IPS-NIHi11 (cell line): ENCODE data around the gene TMSB4X.
"Not testable (repeated sequence)": the region's sequence is repeated elsewhere in the genome, so short reads cannot be mapped to it uniquely, and the experiment has no call there.

ENCODE experiments used
- DNase-seq: peaks from one replicate; pipeline ENCODE4 v3.0.0; 2012; ENCODE audit warnings: mixed read lengths, low spot score

The TMSB4X gene

GRCh38 chrX:12976819-12977732 lies 2.2 kb downstream of the TMSB4X start:
- not testable (repeated sequence) for DNase-seq

- no peak for DNase-seq
Observed at GRCh38 chrX:12977761-12978204, 2.9 kb downstream of the TMSB4X start.

GRCh38 chrX:12978205-12979025 lies 3.5 kb downstream of the TMSB4X start:
- peak; percentile 12 for DNase-seq

GRCh38 chrX:12979026-12979607 lies 4.2 kb downstream of the TMSB4X start:
- no peak for DNase-seq

- DNase-seq: no peak
Observed at GRCh38 chrX:12979616-12980015, 4.7 kb downstream of the TMSB4X start.

- not testable (repeated sequence) for DNase-seq
Observed at GRCh38 chrX:12980039-12980438, 5.1 kb downstream of the TMSB4X start.

- no peak for DNase-seq
Observed at GRCh38 chrX:12981880-12982279, 7.0 kb downstream of the TMSB4X start.

- DNase-seq: no peak
Observed at GRCh38 chrX:12984603-12985319, 9.9 kb downstream of the TMSB4X start.

GRCh38 chrX:12985331-12985730 lies 10.4 kb downstream of the TMSB4X start:
- no peak for DNase-seq

- no peak for DNase-seq
Observed at GRCh38 chrX:12986164-12986779, 11.4 kb downstream of the TMSB4X start.

- no peak for DNase-seq
Observed at GRCh38 chrX:12986886-12987285, 12.0 kb downstream of the TMSB4X start.

- DNase-seq: no peak
Observed at GRCh38 chrX:12987340-12987739, 12.4 kb downstream of the TMSB4X start.

- DNase-seq: no peak
Observed at GRCh38 chrX:12987900-12988594, 13.1 kb downstream of the TMSB4X start.

- no peak for DNase-seq
Observed at GRCh38 chrX:12988797-12989196, 13.9 kb downstream of the TMSB4X start.

- DNase-seq: no peak
Observed at GRCh38 chrX:12989461-12989860, 14.6 kb downstream of the TMSB4X start.

GRCh38 chrX:12991575-12991974 lies 16.7 kb downstream of the TMSB4X start:
- DNase-seq: no peak

- DNase-seq: no peak
Observed at GRCh38 chrX:12992544-12993118, 17.7 kb downstream of the TMSB4X start.

GRCh38 chrX:12993826-12994225 lies 18.9 kb downstream of the TMSB4X start:
- DNase-seq: no peak

GRCh38 chrX:12994321-12994720 lies 19.4 kb downstream of the TMSB4X start:
- DNase-seq: no peak

GRCh38 chrX:12996934-12997435 lies 22.1 kb downstream of the TMSB4X start:
- no peak for DNase-seq
